Neural cell (in vitro differentiated cells): ENCODE results near the gene TROAP. TPM values are rescaled to one million over a fixed set of nuclear protein-coding genes. Genes with fewer than 3 reads are reported as not detected.

Experiments used
- H2AFZ ChIP-seq: fragments of 200-600, 300-800 bp; sonication (generic), shearing (Covaris generic); 2 replicates; pipeline ENCODE4 v1.6.0; 2014; ENCODE audit warnings: low read depth, mild to moderate bottlenecking, antibody characterized with exemption, low read length, moderate library complexity
- H3F3A ChIP-seq: fragments of 200-600 bp; shearing (Covaris generic); 2 replicates; pipeline ENCODE4 v1.6.1; 2016; ENCODE audit warnings: mild to moderate bottlenecking, moderate library complexity, mixed read lengths, antibody characterized with exemption, low read length; ENCODE audit not compliant: insufficient read depth, poor library complexity, severe bottlenecking
- H3K27ac ChIP-seq: fragments of 200-600, 300-800 bp; sonication (generic), shearing (Covaris generic); 2 replicates; pipeline ENCODE4 v1.5.1; 2014; ENCODE audit warnings: mild to moderate bottlenecking, low read length, moderate library complexity
- H3K27me3 ChIP-seq: fragments of 300-800, 200-600 bp; sonication (generic), shearing (Covaris generic); 2 replicates; pipeline ENCODE4 v1.6.0; 2014; ENCODE audit warnings: mild to moderate bottlenecking, low read depth, low read length, moderate library complexity; ENCODE audit not compliant: insufficient read depth
- H3K36me3 ChIP-seq: fragments of 300-800, 200-600 bp; sonication (generic), shearing (Covaris generic); 2 replicates; pipeline ENCODE4 v1.5.1; 2014; ENCODE audit warnings: mild to moderate bottlenecking, antibody characterized with exemption, low read length, moderate library complexity; ENCODE audit not compliant: insufficient read depth
- H3K4me2 ChIP-seq: fragments of 300-800, 200-600 bp; sonication (generic), shearing (Covaris generic); 2 replicates; pipeline ENCODE4 v1.6.0; 2014; ENCODE audit warnings: mild to moderate bottlenecking, low read length
- H3K4me3 ChIP-seq: fragments of 300-800, 200-600 bp; sonication (generic), shearing (Covaris generic); 2 replicates; pipeline ENCODE4 v1.5.1; 2014; ENCODE audit warnings: mild to moderate bottlenecking, low read length, moderate library complexity
- H3K79me2 ChIP-seq: fragments of 200-600 bp; shearing (Covaris generic); replicated peaks from 2 replicates; pipeline ENCODE4 v1.6.0; 2014; ENCODE audit warnings: mild to moderate bottlenecking, low read length, moderate library complexity; ENCODE audit not compliant: insufficient read depth
- H3K9ac ChIP-seq: fragments of 300-800, 200-600 bp; sonication (generic), shearing (Covaris generic); 2 replicates; pipeline ENCODE4 v1.6.1; 2016; ENCODE audit warnings: mild to moderate bottlenecking, low read length, mixed read lengths
- H3K9me2 ChIP-seq: fragments of 200-600 bp; shearing (Covaris generic); 2 replicates; pipeline ENCODE4 v1.6.1; 2016; ENCODE audit warnings: mild to moderate bottlenecking, low read length, mixed read lengths; ENCODE audit not compliant: insufficient read depth
- H3K9me3 ChIP-seq: fragments of 200-600, 300-800 bp; sonication (generic), shearing (Covaris generic); 2 replicates; pipeline ENCODE4 v1.6.1; 2016; ENCODE audit warnings: mild to moderate bottlenecking, mixed run types, low read length, moderate library complexity, mixed read lengths
- H4K20me1 ChIP-seq: fragments of 200-600 bp; shearing (Covaris generic); 2 replicates; pipeline ENCODE4 v1.6.1; 2016; ENCODE audit warnings: mild to moderate bottlenecking, mixed run types; ENCODE audit not compliant: insufficient read depth
- CTCF ChIP-seq: fragments of 450-650 bp; IDR thresholded peaks from 2 replicates; pipeline ENCODE4 v1.5.1; 2014; ENCODE audit warnings: antibody characterized with exemption, mild to moderate bottlenecking, moderate library complexity; ENCODE audit not compliant: poor library complexity, severe bottlenecking
- EP300 ChIP-seq: fragments of 450-650 bp; conservative IDR thresholded peaks from 2 replicates; pipeline ENCODE4 v1.6.1; 2014; ENCODE audit warnings: antibody characterized with exemption, mild to moderate bottlenecking, moderate library complexity; ENCODE audit not compliant: poor library complexity, severe bottlenecking
- EZH2 ChIP-seq: fragments of 200-600, 300-800 bp; shearing (Covaris generic), sonication (generic); IDR thresholded peaks from 2 replicates; pipeline ENCODE4 v1.6.1; 2014; ENCODE audit warnings: antibody characterized with exemption, low read length, borderline replicate concordance, mild to moderate bottlenecking; ENCODE audit not compliant: insufficient read depth, poor library complexity, severe bottlenecking
- MXI1 ChIP-seq: fragments of 450-650 bp; conservative IDR thresholded peaks from 2 replicates; pipeline ENCODE4 v1.6.1; 2014; ENCODE audit warnings: antibody characterized with exemption, mild to moderate bottlenecking; ENCODE audit not compliant: poor library complexity, severe bottlenecking
- POLR2AphosphoS5 ChIP-seq: IDR thresholded peaks from 2 replicates; pipeline ENCODE4 v1.6.1; 2012
- RAD21 ChIP-seq: fragments of 450-650 bp; conservative IDR thresholded peaks from 2 replicates; pipeline ENCODE4 v1.6.1; 2014; ENCODE audit warnings: antibody characterized with exemption, mild to moderate bottlenecking, moderate library complexity
- SMC3 ChIP-seq: fragments of 450-650 bp; conservative IDR thresholded peaks from 2 replicates; pipeline ENCODE4 v1.6.1; 2014; ENCODE audit warnings: antibody characterized with exemption, mild to moderate bottlenecking, moderate library complexity; ENCODE audit not compliant: poor library complexity
- TAF1 ChIP-seq: IDR thresholded peaks from 2 replicates; pipeline ENCODE4 v1.6.1; 2012; ENCODE audit warnings: low read depth
- polyA plus RNA-seq: library from polyadenylated mRNA; depleted of rRNA; stranded (reverse); fragments of >200 nt; gene quantifications from 2 replicates; pipeline ENCODE4 v1.2.3, GENCODE V29; 2014
- TF ChIP-seq, protein P1 (sequence below): IDR thresholded peaks from 2 replicates; pipeline ENCODE4 v1.6.1; 2012; ENCODE audit warnings: borderline replicate concordance

The TROAP gene
- polyA plus RNA-seq, 1 donor from 2014 or later, result 1.3 TPM

- TF ChIP-seq MXI1 (no peak), POLR2AphosphoS5 (no peak), CTCF (no peak), SMC3 (no peak), RAD21 (no peak), TAF1 (no peak), EZH2 (no peak), EP300 (no peak)
- TF ChIP-seq, protein P1, sequence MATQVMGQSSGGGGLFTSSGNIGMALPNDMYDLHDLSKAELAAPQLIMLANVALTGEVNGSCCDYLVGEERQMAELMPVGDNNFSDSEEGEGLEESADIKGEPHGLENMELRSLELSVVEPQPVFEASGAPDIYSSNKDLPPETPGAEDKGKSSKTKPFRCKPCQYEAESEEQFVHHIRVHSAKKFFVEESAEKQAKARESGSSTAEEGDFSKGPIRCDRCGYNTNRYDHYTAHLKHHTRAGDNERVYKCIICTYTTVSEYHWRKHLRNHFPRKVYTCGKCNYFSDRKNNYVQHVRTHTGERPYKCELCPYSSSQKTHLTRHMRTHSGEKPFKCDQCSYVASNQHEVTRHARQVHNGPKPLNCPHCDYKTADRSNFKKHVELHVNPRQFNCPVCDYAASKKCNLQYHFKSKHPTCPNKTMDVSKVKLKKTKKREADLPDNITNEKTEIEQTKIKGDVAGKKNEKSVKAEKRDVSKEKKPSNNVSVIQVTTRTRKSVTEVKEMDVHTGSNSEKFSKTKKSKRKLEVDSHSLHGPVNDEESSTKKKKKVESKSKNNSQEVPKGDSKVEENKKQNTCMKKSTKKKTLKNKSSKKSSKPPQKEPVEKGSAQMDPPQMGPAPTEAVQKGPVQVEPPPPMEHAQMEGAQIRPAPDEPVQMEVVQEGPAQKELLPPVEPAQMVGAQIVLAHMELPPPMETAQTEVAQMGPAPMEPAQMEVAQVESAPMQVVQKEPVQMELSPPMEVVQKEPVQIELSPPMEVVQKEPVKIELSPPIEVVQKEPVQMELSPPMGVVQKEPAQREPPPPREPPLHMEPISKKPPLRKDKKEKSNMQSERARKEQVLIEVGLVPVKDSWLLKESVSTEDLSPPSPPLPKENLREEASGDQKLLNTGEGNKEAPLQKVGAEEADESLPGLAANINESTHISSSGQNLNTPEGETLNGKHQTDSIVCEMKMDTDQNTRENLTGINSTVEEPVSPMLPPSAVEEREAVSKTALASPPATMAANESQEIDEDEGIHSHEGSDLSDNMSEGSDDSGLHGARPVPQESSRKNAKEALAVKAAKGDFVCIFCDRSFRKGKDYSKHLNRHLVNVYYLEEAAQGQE, result no peak
- H3K79me2 ChIP-seq, result no peaks in the 10 kb centered on the region
- H3F3A ChIP-seq, result no peaks in the 10 kb centered on the region
- no peaks in the 10 kb centered on the region for H3K36me3 ChIP-seq
- H3K27me3 ChIP-seq, result no peaks in the 10 kb centered on the region
- no peak overlapping the region for H3K4me2 ChIP-seq
- H3K9me3 ChIP-seq, result no peaks in the 10 kb centered on the region
- H4K20me1 ChIP-seq, result no peaks in the 10 kb centered on the region
- H3K4me3 ChIP-seq, result no peak overlapping the region
- no peak overlapping the region for H3K9ac ChIP-seq
- H2AFZ ChIP-seq, result no peak overlapping the region
- H3K9me2 ChIP-seq, result no peaks in the 10 kb centered on the region
- no peak overlapping the region for H3K27ac ChIP-seq
Measured at GRCh38 chr12:49362077-49362476, 39.0 kb downstream of the TROAP start.

DNA sequence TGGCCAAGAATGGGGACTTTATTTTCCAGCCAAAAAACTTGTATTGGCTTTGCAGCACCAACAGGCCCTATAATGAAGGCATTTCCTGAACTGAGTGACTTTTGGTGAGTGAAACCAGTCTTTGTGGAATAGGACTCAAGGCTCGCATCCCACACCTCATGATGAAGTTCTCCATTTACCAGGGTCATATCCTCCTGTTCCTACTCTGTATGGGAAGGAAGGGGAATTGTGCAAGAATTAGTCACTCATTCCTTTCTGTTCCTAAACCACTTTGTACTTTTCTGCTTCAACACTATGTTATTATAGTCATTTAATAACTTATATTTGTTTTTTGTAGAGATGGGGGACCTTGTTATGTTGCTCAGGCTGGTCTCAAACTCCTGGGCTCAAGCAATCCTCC lies 41.9 kb downstream of the TROAP start:
- Histone ChIP-seq H3K9ac (no peak overlapping the region), H4K20me1 (no peaks in the 10 kb centered on the region), H3K4me2 (no peak overlapping the region), H3K79me2 (peaks cover 22% of the 10 kb centered on the region), H3K4me3 (no peak overlapping the region), H3K9me2 (no peaks in the 10 kb centered on the region), H3K36me3 (no peaks in the 10 kb centered on the region), H3K9me3 (no peaks in the 10 kb centered on the region), H3F3A (no peaks in the 10 kb centered on the region), H3K27ac (no peak overlapping the region), H3K27me3 (no peaks in the 10 kb centered on the region), H2AFZ (no peak overlapping the region)
- TF ChIP-seq MXI1, result no peak
- TF ChIP-seq, protein P1, result no peak
